ENCODE data around the gene SUN3.
A peak's percentile ranks its signal among the peaks of the same experiment; 100 is the strongest.

Gene SUN3

GRCh38 chr7:47970761-47971160, 58.1 kb downstream of the SUN3 start:
- no peak for DNase-seq

GRCh38 chr7:47968847-47969774, 59.8 kb downstream of the SUN3 start:
- peak; percentile 58 for DNase-seq

GRCh38 chr7:47967708-47968107, 61.2 kb downstream of the SUN3 start:
- no peak for DNase-seq

- no peak for DNase-seq
Measured at GRCh38 chr7:47967123-47967522, 61.8 kb downstream of the SUN3 start.

GRCh38 chr7:47965456-47965855, 63.5 kb downstream of the SUN3 start:
- no peak for DNase-seq

GRCh38 chr7:47962262-47962661, 66.6 kb downstream of the SUN3 start:
- DNase-seq = no peak

- DNase-seq = no peak
Measured at GRCh38 chr7:47957156-47957555, 71.8 kb downstream of the SUN3 start.

GRCh38 chr7:47956220-47956619, 72.7 kb downstream of the SUN3 start:
- no peak for DNase-seq

GRCh38 chr7:47954231-47954911, 74.5 kb downstream of the SUN3 start:
- no peak for DNase-seq

GRCh38 chr7:47953822-47954221, 75.1 kb downstream of the SUN3 start:
- DNase-seq = no peak

GRCh38 chr7:47952224-47952623, 76.7 kb downstream of the SUN3 start:
- no peak for DNase-seq

GRCh38 chr7:47951374-47951773, 77.5 kb downstream of the SUN3 start:
- no peak for DNase-seq

GRCh38 chr7:47950714-47951113, 78.2 kb downstream of the SUN3 start:
- no peak for DNase-seq

GRCh38 chr7:47949703-47950102, 79.2 kb downstream of the SUN3 start:
- DNase-seq = no peak

GRCh38 chr7:47948141-47948790, 80.6 kb downstream of the SUN3 start, which contains the start of gene PKD1L1:
TSS of gene PKD1L1 (minus strand) at chr7:47948466. CDS start at chr7:47948440, 26 bp downstream.
- DNase-seq = no peak

GRCh38 chr7:47947355-47947749, 81.6 kb downstream of the SUN3 start:
- DNase-seq = no peak

- no peak for DNase-seq
Measured at GRCh38 chr7:47946581-47947354, 82.1 kb downstream of the SUN3 start.

- DNase-seq = peak; percentile 58
Measured at GRCh38 chr7:47945261-47946015, 83.5 kb downstream of the SUN3 start.

- no peak for DNase-seq
Measured at GRCh38 chr7:47944536-47945260, 84.2 kb downstream of the SUN3 start.

- no peak for DNase-seq
Measured at GRCh38 chr7:47943676-47944474, 85.0 kb downstream of the SUN3 start.
